ENCODE measurements around the gene MTOR. TPM values are rescaled to one million over a fixed set of nuclear protein-coding genes. Genes with fewer than 3 reads are reported as not detected.
"Not testable (repeated sequence)": the region's sequence is repeated elsewhere in the genome, so short reads cannot be mapped to it uniquely, and the experiment has no call there.

Gene MTOR
- total RNA-seq, 1 donor from 2014 or later = 36.1 TPM

- DNase-seq (ENCODE audit: low spot score) = no peak
Measured at GRCh38 chr1:11281518-11282331, 19.4 kb upstream of the MTOR start.

GRCh38 chr1:11280719-11281376 is 18.5 kb upstream of the MTOR start:
- DNase-seq (ENCODE audit: low spot score) = no peak
- intact Hi-C loops (cut with DNase I) = no loop called here

More at GRCh38 chr1:11281518-11282331, 19.4 kb upstream of the MTOR start:
- intact Hi-C loops (cut with DNase I) = no loop called here

GRCh38 chr1:11279630-11280029 is 17.3 kb upstream of the MTOR start:
- intact Hi-C loops (cut with DNase I) = no loop called here
- DNase-seq (ENCODE audit: low spot score) = no peak

- no peak for DNase-seq (ENCODE audit: low spot score)
- intact Hi-C loops (cut with DNase I) = no loop called here
Measured at GRCh38 chr1:11279152-11279551, 16.8 kb upstream of the MTOR start.

GRCh38 chr1:11273595-11274234 is 11.4 kb upstream of the MTOR start:
- intact Hi-C loops (cut with DNase I) = no loop called here
- no peak for DNase-seq (ENCODE audit: low spot score)

- DNase-seq (ENCODE audit: low spot score) = peak; percentile 95
- intact Hi-C loops (cut with DNase I) = no loop called here
Measured at GRCh38 chr1:11272832-11273594, 10.7 kb upstream of the MTOR start, which contains the start of gene UBIAD1. Gene UBIAD1 (plus strand): TSS chr1:11273198. CDS start chr1:11273532, 334 bp downstream.

- DNase-seq (ENCODE audit: low spot score) = no peak
- intact Hi-C loops (cut with DNase I) = no loop called here
Measured at GRCh38 chr1:11272544-11272831, 10.1 kb upstream of the MTOR start.

GRCh38 chr1:11267350-11268337 is 5.3 kb upstream of the MTOR start:
- DNase-seq (ENCODE audit: low spot score); intact Hi-C loops (cut with DNase I): not testable (repeated sequence)

- intact Hi-C loops (cut with DNase I) = no loop called here
- no peak for DNase-seq (ENCODE audit: low spot score)
Measured at GRCh38 chr1:11266268-11267074, 4.1 kb upstream of the MTOR start.

- no peak for DNase-seq (ENCODE audit: low spot score)
- intact Hi-C loops (cut with DNase I) = no loop called here
Measured at GRCh38 chr1:11256299-11256698, 6.1 kb downstream of the MTOR start.

- intact Hi-C loops (cut with DNase I) = no loop called here
- DNase-seq (ENCODE audit: low spot score) = no peak
Measured at GRCh38 chr1:11253226-11253625, 9.1 kb downstream of the MTOR start.

GRCh38 chr1:11252538-11252937 is 9.8 kb downstream of the MTOR start:
- intact Hi-C loops (cut with DNase I) = no loop called here
- DNase-seq (ENCODE audit: low spot score) = no peak

- no peak for DNase-seq (ENCODE audit: low spot score)
- intact Hi-C loops (cut with DNase I) = loop anchor here (10.0 kb wide), 1 partner anchor 213 kb away; no protein-coding TSS in a partner anchor
Measured at GRCh38 chr1:11248169-11248568, 14.2 kb downstream of the MTOR start.

GRCh38 chr1:11245904-11246719 is 16.2 kb downstream of the MTOR start:
- DNase-seq (ENCODE audit: low spot score) = no peak
- intact Hi-C loops (cut with DNase I) = loop anchor here (10.0 kb wide), 1 partner anchor 211 kb away; no protein-coding TSS in a partner anchor

- intact Hi-C loops (cut with DNase I) = loop anchor here (10.0 kb wide), 1 partner anchor 210 kb away; no protein-coding TSS in a partner anchor
Measured at GRCh38 chr1:11245248-11245647, 17.1 kb downstream of the MTOR start.

GRCh38 chr1:11238311-11238710 is 24.0 kb downstream of the MTOR start:
- DNase-seq (ENCODE audit: low spot score) = no peak
- intact Hi-C loops (cut with DNase I) = no loop called here

More at GRCh38 chr1:11245248-11245647, 17.1 kb downstream of the MTOR start:
- no peak for DNase-seq (ENCODE audit: low spot score)

GRCh38 chr1:11237356-11237755 is 25.0 kb downstream of the MTOR start:
- intact Hi-C loops (cut with DNase I) = no loop called here

More at GRCh38 chr1:11237356-11237755, 25.0 kb downstream of the MTOR start:
- DNase-seq (ENCODE audit: low spot score) = no peak
